PC-3 (cell line): ENCODE results near the gene CIITA. TPM values are rescaled to one million over a fixed set of nuclear protein-coding genes. Genes with fewer than 3 reads are reported as not detected.

Experiments
- ATAC-seq: fragments of 200-7000 bp; cut with Tn5 transposase; 2 replicates; pipeline ENCODE4 v1.9.1; 2020; ENCODE audit warnings: mild to moderate bottlenecking, moderate library complexity
- BruUV-seq: library from RNA; stranded (reverse); fragments of 400-500 nt; replicated peaks from 2 replicates; lab custom pipeline; 2021; lab: Mats Ljungman, UMichigan
- CTCF ChIA-PET: fragments of 300-600 bp; sonication (Branson Sonifier 250); formaldehyde crosslinking; loops from one replicate; lab custom pipeline; 2022; ENCODE audit warnings: antibody characterized with exemption; lab: Charles Lee
- POLR2A ChIA-PET: fragments of 300-600 bp; sonication (Branson Sonifier 250); formaldehyde crosslinking; loops from one replicate; lab custom pipeline; 2022; ENCODE audit warnings: antibody characterized with exemption; ENCODE audit not compliant: unreplicated experiment; lab: Charles Lee
- DNase-seq: peaks from one replicate; pipeline ENCODE4 v3.0.0-alpha.2; 2015
- H2AFZ ChIP-seq: fragments of 300-600 bp; sonication (generic); 2 replicates; pipeline ENCODE4 v1.6.0; 2016; ENCODE audit warnings: antibody characterized with exemption, low read length
- H3F3A ChIP-seq: fragments of 300-600 bp; sonication (generic); one replicate; pipeline ENCODE4 v1.6.0; 2017; ENCODE audit warnings: antibody characterized with exemption, low read length, control low read depth, mild to moderate bottlenecking; ENCODE audit not compliant: unreplicated experiment
- H3K27ac ChIP-seq: fragments of 300-600 bp; sonication (generic); 2 replicates; pipeline ENCODE4 v1.5.1; 2016; ENCODE audit warnings: mild to moderate bottlenecking, low read length
- H3K27me3 ChIP-seq: fragments of 300-600 bp; sonication (generic); 2 replicates; pipeline ENCODE4 v1.6.1; 2016; ENCODE audit warnings: low read length, mixed read lengths
- H3K36me3 ChIP-seq: fragments of 300-600 bp; sonication (generic); 2 replicates; pipeline ENCODE4 v1.6.1; 2016; ENCODE audit warnings: low read depth, mixed run types, low read length, mixed read lengths
- H3K4me1 ChIP-seq: fragments of 300-600 bp; sonication (generic); 2 replicates; pipeline ENCODE4 v1.5.1; 2016; ENCODE audit warnings: low read length; ENCODE audit not compliant: insufficient read depth
- H3K4me2 ChIP-seq: fragments of 300-600 bp; sonication (generic); 2 replicates; pipeline ENCODE4 v1.6.0; 2016; ENCODE audit warnings: low read length
- H3K4me3 ChIP-seq: fragments of 300-600 bp; sonication (generic); 2 replicates; pipeline ENCODE4 v1.5.1; 2016; ENCODE audit warnings: mild to moderate bottlenecking, low read length, mixed read lengths
- H3K79me2 ChIP-seq: fragments of 300-600 bp; sonication (generic); 2 replicates; pipeline ENCODE4 v1.6.1; 2017; ENCODE audit warnings: low read length, mixed read lengths
- H3K9ac ChIP-seq: fragments of 300-600 bp; sonication (generic); 2 replicates; pipeline ENCODE4 v1.6.0; 2016; ENCODE audit warnings: mild to moderate bottlenecking, low read length
- H3K9me2 ChIP-seq: fragments of 300-600 bp; sonication (generic); replicated peaks from 2 replicates; pipeline ENCODE4 v1.6.1; 2016; ENCODE audit warnings: mixed run types, low read length, mixed read lengths
- H3K9me3 ChIP-seq: fragments of 300-600 bp; sonication (generic); 2 replicates; pipeline ENCODE4 v1.6.1; 2016; ENCODE audit warnings: low read length, mixed read lengths
- H4K20me1 ChIP-seq: fragments of 300-600 bp; sonication (generic); 2 replicates; pipeline ENCODE4 v1.6.1; 2016; ENCODE audit warnings: low read length, mixed read lengths
- CTCF ChIP-seq: fragments of 300-600 bp; sonication (generic); conservative IDR thresholded peaks from 2 replicates; pipeline ENCODE4 v1.5.1; 2017; ENCODE audit warnings: antibody characterized with exemption, low read depth, mild to moderate bottlenecking, low read length
- EZH2 ChIP-seq: fragments of 300-600 bp; sonication (generic); IDR thresholded peaks from one replicate; pipeline ENCODE4 v1.6.1; 2017; ENCODE audit warnings: antibody characterized with exemption, mild to moderate bottlenecking, low read length; ENCODE audit not compliant: unreplicated experiment
- EZH2phosphoT487 ChIP-seq: fragments of 300-600 bp; sonication (generic); IDR thresholded peaks from 2 replicates; pipeline ENCODE4 v1.6.1; 2018; ENCODE audit warnings: mild to moderate bottlenecking, antibody characterized with exemption, low read length, borderline replicate concordance
- intact Hi-C: fragments of 100-400 bp; cut with micrococcal nuclease; formaldehyde crosslinking; loops from 2 replicates; pipeline ENCODE4 v1.9.0; 2023
- total RNA-seq: library from RNA; depleted of rRNA; stranded (reverse); fragments of >200 nt; gene quantifications from 2 replicates; pipeline ENCODE4 v1.2.3, GENCODE V29; 2014

CIITA gene
- total RNA-seq, 1 experiment from 2014 or later, result not detected

GRCh38 chr16:10936272-10936984 is 59.4 kb downstream of the CIITA start:
- Histone ChIP-seq H3K79me2 (peaks cover 62% of the 10 kb centered on the region), H3K4me1 (peaks cover 14% of the 10 kb centered on the region), H3F3A (no peaks in the 10 kb centered on the region), H2AFZ (no peak overlapping the region), H3K9me2 (no peaks in the 10 kb centered on the region), H3K4me2 (no peak overlapping the region), H4K20me1 (peaks cover 17% of the 10 kb centered on the region; the same call in 1 of the 2 replicates), H3K27ac (no peak overlapping the region), H3K36me3 (no peaks in the 10 kb centered on the region), H3K9me3 (no peaks in the 10 kb centered on the region), H3K27me3 (no peaks in the 10 kb centered on the region), H3K9ac (no peak overlapping the region), H3K4me3 (no peak overlapping the region)
- ChIA-PET CTCF (interaction anchor here (0.6 kb wide), 1 partner anchor 192 kb away, joined by 3 read pairs; no protein-coding TSS in a partner anchor), POLR2A (no interaction called here)
- TF ChIP-seq CTCF (no peak), EZH2phosphoT487 (no peak), EZH2 (no peak)
- intact Hi-C loops, result no loop called here
- DNase-seq, result no peak
- no peak for ATAC-seq
- no TSS peak for BruUV-seq

GRCh38 chr16:10937068-10937859 is 60.3 kb downstream of the CIITA start:
- Histone ChIP-seq H3K4me3 (no peak overlapping the region), H3K9me2 (no peaks in the 10 kb centered on the region), H3K9ac (no peak overlapping the region), H3K9me3 (no peaks in the 10 kb centered on the region), H3K79me2 (peaks cover 66% of the 10 kb centered on the region), H3K27ac (no peak overlapping the region), H2AFZ (no peak overlapping the region), H3K4me1 (peaks cover 14% of the 10 kb centered on the region), H4K20me1 (peaks cover 17% of the 10 kb centered on the region; the same call in 1 of the 2 replicates), H3K27me3 (no peaks in the 10 kb centered on the region), H3F3A (no peaks in the 10 kb centered on the region), H3K36me3 (no peaks in the 10 kb centered on the region), H3K4me2 (no peak overlapping the region)
- no TSS peak for BruUV-seq
- ChIA-PET POLR2A (no interaction called here), CTCF (interaction anchor here (0.6 kb wide), 1 partner anchor 193 kb away, joined by 3 read pairs; no protein-coding TSS in a partner anchor)
- ATAC-seq (no peak), DNase-seq (no peak)
- intact Hi-C loops, result no loop called here
- TF ChIP-seq CTCF (no peak), EZH2phosphoT487 (no peak), EZH2 (no peak)

- ATAC-seq, result no peak
- Histone ChIP-seq H3K27me3 (no peaks in the 10 kb centered on the region), H3K9me3 (no peaks in the 10 kb centered on the region), H2AFZ (no peak overlapping the region), H3F3A (no peaks in the 10 kb centered on the region), H3K27ac (no peak overlapping the region), H3K9me2 (no peaks in the 10 kb centered on the region), H3K4me2 (no peak overlapping the region), H3K9ac (no peak overlapping the region), H3K79me2 (peaks cover 66% of the 10 kb centered on the region), H3K4me3 (no peak overlapping the region), H3K36me3 (no peaks in the 10 kb centered on the region), H3K4me1 (peaks cover 14% of the 10 kb centered on the region), H4K20me1 (peaks cover 17% of the 10 kb centered on the region; the same call in 1 of the 2 replicates)
- BruUV-seq, result no TSS peak
- TF ChIP-seq CTCF (no peak), EZH2phosphoT487 (no peak), EZH2 (no peak)
- ChIA-PET CTCF (no interaction called here), POLR2A (no interaction called here)
- intact Hi-C loops, result no loop called here
- no peak for DNase-seq
These were observed 61.3 kb downstream of the CIITA start for GRCh38 chr16:10938321-10938720.
